HepG2 (cell line): Measurements from ENCODE around the gene MUTYH. TPM values are rescaled to one million over a fixed set of nuclear protein-coding genes. Genes with fewer than 3 reads are reported as not detected.

Experiments used
- ATAC-seq: fragments of 200-7000 bp; cut with Tn5 transposase; 3 replicates; pipeline ENCODE4 v1.9.1; 2020; ENCODE audit warnings: mild to moderate bottlenecking, moderate library complexity
- BruUV-seq: library from RNA; stranded (reverse); fragments of 400-500 nt; replicated peaks from 2 replicates; lab custom pipeline; 2021; lab: Mats Ljungman, UMichigan
- CTCF ChIA-PET: fragments of 300-600 bp; formaldehyde crosslinking; extraction: SDS; loops from one replicate; lab custom pipeline; 2021; ENCODE audit warnings: low total read pairs, inconsistent platforms, low intra/inter-chr PET ratio; lab: Yijun Ruan, JAX
- POLR2A ChIA-PET: fragments of 350-600 bp; sonication (Branson Sonifier 250); formaldehyde crosslinking; loops from one replicate; lab custom pipeline; 2020; ENCODE audit warnings: antibody characterized with exemption, inconsistent platforms; lab: Yijun Ruan, JAX
- DNase-seq: peaks from one replicate; pipeline ENCODE4 v3.0.0-alpha.2; 2015; ENCODE audit warnings: low spot score
- FAIRE-seq: peaks from 3 replicates; lab custom pipeline; 2011; peaks lifted over from hg19 to GRCh38; lab: Jason Lieb, UNC
- H2AFZ ChIP-seq: one replicate; pipeline ENCODE4 v1.6.1; 2011; ENCODE audit warnings: low read length, inconsistent platforms
- H3K27ac ChIP-seq: fragments of 300-600 bp; 3 replicates; pipeline ENCODE4 v1.8.0; 2011; ENCODE audit warnings: mixed run types, mild to moderate bottlenecking, mixed read lengths, low read length, inconsistent platforms; ENCODE audit not compliant: insufficient read depth; ENCODE audit errors: extremely low read length
- H3K27me3 ChIP-seq, 2 experiments: fragments of 200-600 bp in 1 of 2; 2 replicates in 1 of 2; 3 replicates in 1 of 2; pipeline versions ENCODE4 v1.6.0 to v1.8.0; 2011; ENCODE audit warnings: low read length in 2 of 2, mild to moderate bottlenecking in 2 of 2, moderate library complexity in 2 of 2, inconsistent platforms in 1 of 2; ENCODE audit not compliant: insufficient read depth in 2 of 2, control insufficient read depth in 1 of 2
- H3K36me3 ChIP-seq, 2 experiments: fragments of 200-600 bp in 1 of 2; replicated peaks in 1 of 2; 2 replicates in 1 of 2; 3 replicates in 1 of 2; pipeline versions ENCODE4 v1.5.1 to v1.8.0; 2011; ENCODE audit warnings: low read length in 2 of 2, inconsistent platforms in 1 of 2; ENCODE audit not compliant: insufficient read depth in 2 of 2, control insufficient read depth in 1 of 2
- H3K4me1 ChIP-seq: 2 replicates; pipeline ENCODE4 v1.5.1; 2012; ENCODE audit warnings: low read length, inconsistent platforms; ENCODE audit not compliant: insufficient read depth
- H3K4me2 ChIP-seq: 2 replicates; pipeline ENCODE4 v1.6.0; 2011; ENCODE audit warnings: low read depth, low read length, inconsistent platforms
- H3K4me3 ChIP-seq, 3 experiments: fragments of 200-600 bp in 1 of 3; sonication (generic), shearing (Covaris generic) in 1 of 3; replicated peaks in 1 of 3; 2 replicates each; pipeline ENCODE4 v1.5.1; 2011 to 2016; ENCODE audit warnings: low read length in 3 of 3, inconsistent platforms in 2 of 3, low read depth in 2 of 3, mild to moderate bottlenecking in 2 of 3, control low read depth in 1 of 3, mixed read lengths in 1 of 3; ENCODE audit not compliant: insufficient read depth in 1 of 3
- H3K79me2 ChIP-seq: one replicate; pipeline ENCODE4 v1.6.1; 2011; ENCODE audit warnings: low read length, inconsistent platforms; ENCODE audit not compliant: insufficient read depth
- H3K9ac ChIP-seq: 2 replicates; pipeline ENCODE4 v1.6.0; 2011; ENCODE audit warnings: mild to moderate bottlenecking, low read depth, low read length, inconsistent platforms; ENCODE audit not compliant: insufficient read depth
- H3K9me3 ChIP-seq: 2 replicates; pipeline ENCODE4 v1.5.1; 2012; ENCODE audit warnings: mild to moderate bottlenecking, low read length
- H4K20me1 ChIP-seq: 2 replicates; pipeline ENCODE4 v1.6.0; 2011; ENCODE audit warnings: inconsistent platforms, mild to moderate bottlenecking, low read length, moderate library complexity; ENCODE audit not compliant: insufficient read depth
- ADNP ChIP-seq: sonication (generic); formaldehyde crosslinking; IDR thresholded peaks from 2 replicates; pipeline ENCODE4 v1.4.0; 2020; ENCODE audit warnings: missing genetic modification reagents
- MAFF ChIP-seq: IDR thresholded peaks from 2 replicates; pipeline ENCODE4 v1.6.1; 2011; ENCODE audit warnings: low read depth, low read length, improper control_type of control experiment
- MAFK ChIP-seq, 2 experiments: IDR thresholded peaks in 1 of 2; conservative IDR thresholded peaks in 1 of 2; 2 replicates each; pipeline ENCODE4 v1.6.1; 2011; ENCODE audit warnings: improper control_type of control experiment in 2 of 2, low read length in 2 of 2
- NFIB ChIP-seq: sonication (generic); formaldehyde crosslinking; IDR thresholded peaks from 2 replicates; pipeline ENCODE4 v1.9.0; 2021; ENCODE audit warnings: missing genetic modification reagents, mild to moderate bottlenecking, borderline replicate concordance
- POLR2AphosphoS5 ChIP-seq: IDR thresholded peaks from 2 replicates; pipeline ENCODE4 v1.6.1; 2012; ENCODE audit warnings: low read depth, low read length
- whole genome bisulfite sequencing: methylation state at CpG from one replicate; pipeline ENCODE4 v1.1.6; 2017; ENCODE audit warnings: low lambda C conversion rate; 5-methylcytosine and 5-hydroxymethylcytosine counted together
- in situ Hi-C: cut with HindIII; loops from 2 replicates; pipeline ENCODE4 v1.10.0; 2017; ENCODE audit warnings: low pct_unique_long_range_greater_than_20kb; ENCODE audit not compliant: extremely low pct_ligation_motif_present
- intact Hi-C: fragments of 100-400 bp; cut with micrococcal nuclease; formaldehyde crosslinking; loops from one replicate; pipeline ENCODE4 v1.10.0; 2022; ENCODE audit not compliant: unreplicated experiment
- polyA plus RNA-seq, 8 experiments: library from polyadenylated mRNA; depleted of rRNA in 3 of 8; stranded (reverse) in 7 of 8; unstranded in 1 of 8; fragments of >200 nt; fragmentation: Illumina TruSeq in 4 of 8; extraction: Trizol in 4 of 8; gene quantifications; 2 replicates each; pipeline versions ENCODE4 v1.2.1 to v1.2.3, GENCODE V29; 2011 to 2016; ENCODE audit warnings: low read depth in 4 of 8, missing spikeins in 1 of 8, mixed read lengths in 1 of 8; ENCODE audit not compliant: insufficient read depth in 1 of 8
- total RNA-seq, 5 experiments: library from RNA; depleted of rRNA; stranded (reverse); fragments of >200 nt; fragmentation: Illumina TruSeq; extraction: Trizol; gene quantifications; 2 replicates each; pipeline ENCODE4 v1.2.3, GENCODE V29; 2016; ENCODE audit warnings: low read depth in 1 of 5
- TF ChIP-seq, protein P1 (sequence below): sonication (generic); formaldehyde crosslinking; IDR thresholded peaks from 2 replicates; pipeline ENCODE4 v1.5.1; 2020; ENCODE audit warnings: mild to moderate bottlenecking, missing genetic modification reagents

MUTYH gene
- total and polyA plus RNA-seq, 2 of the 13 experiments (the other 11 are each of a cell fraction or from before 2014, with no cell fraction given): 16.3 to 17.1 TPM

- CTCF ChIA-PET: no interaction called here
- POLR2A ChIA-PET: interaction anchor here (0.8 to 2.8 kb wide), 3 partner anchors 9 to 25 kb away, joined by 3 to 9 read pairs (median 4); partner anchors contain the start of genes MUTYH and TOE1
- peak; percentile 55; the same call in 1 of the 2 replicates for TF ChIP-seq MAFF
- no peak for TF ChIP-seq POLR2AphosphoS5
- no peak for TF ChIP-seq ADNP (CRISPR knock-in tag)
- TF ChIP-seq, protein P1, sequence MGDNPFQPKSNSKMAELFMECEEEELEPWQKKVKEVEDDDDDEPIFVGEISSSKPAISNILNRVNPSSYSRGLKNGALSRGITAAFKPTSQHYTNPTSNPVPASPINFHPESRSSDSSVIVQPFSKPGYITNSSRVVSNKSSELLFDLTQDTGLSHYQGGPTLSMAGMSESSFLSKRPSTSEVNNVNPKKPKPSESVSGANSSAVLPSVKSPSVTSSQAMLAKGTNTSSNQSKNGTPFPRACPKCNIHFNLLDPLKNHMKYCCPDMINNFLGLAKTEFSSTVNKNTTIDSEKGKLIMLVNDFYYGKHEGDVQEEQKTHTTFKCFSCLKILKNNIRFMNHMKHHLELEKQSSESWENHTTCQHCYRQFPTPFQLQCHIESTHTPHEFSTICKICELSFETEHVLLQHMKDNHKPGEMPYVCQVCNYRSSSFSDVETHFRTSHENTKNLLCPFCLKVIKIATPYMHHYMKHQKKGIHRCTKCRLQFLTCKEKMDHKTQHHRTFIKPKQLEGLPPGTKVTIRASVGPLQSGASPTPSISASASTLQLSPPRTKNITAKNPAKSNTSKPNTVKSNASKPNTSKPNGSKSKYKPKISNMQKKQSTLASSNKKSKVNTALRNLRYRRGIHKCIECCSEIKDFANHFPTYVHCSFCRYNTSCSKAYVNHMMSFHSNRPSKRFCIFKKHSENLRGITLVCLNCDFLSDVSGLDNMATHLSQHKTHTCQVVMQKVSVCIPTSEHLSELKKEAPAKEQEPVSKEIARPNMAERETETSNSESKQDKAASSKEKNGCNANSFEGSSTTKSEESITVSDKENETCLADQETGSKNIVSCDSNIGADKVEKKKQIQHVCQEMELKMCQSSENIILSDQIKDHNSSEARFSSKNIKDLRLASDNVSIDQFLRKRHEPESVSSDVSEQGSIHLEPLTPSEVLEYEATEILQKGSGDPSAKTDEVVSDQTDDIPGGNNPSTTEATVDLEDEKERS: no peak
- TF ChIP-seq NFIB: no peak
- TF ChIP-seq MAFK (conservative IDR thresholded peaks at IDR 0.05 in 1 of 2, IDR thresholded peaks at IDR 0.05 in 1 of 2; ENCODE audit: low read length in 2 of 2): peak; percentile 45 to 71; a peak in 3 of 4 replicates
- no TSS peak for BruUV-seq
- 44% methylated on average over 3 of the region's 3 CpGs for WGBS
- no peak overlapping the region for H3K27ac ChIP-seq
- no peak overlapping the region for H3K4me2 ChIP-seq
- H3K79me2 ChIP-seq: no peaks in the 10 kb centered on the region
- no peaks in the 10 kb centered on the region for H3K9me3 ChIP-seq
- no peak overlapping the region for H3K4me3 ChIP-seq
- no peak overlapping the region for H2AFZ ChIP-seq
- intact Hi-C loops (no loop called here), in situ Hi-C loops (no loop called here)
- no peaks in the 10 kb centered on the region for H3K36me3 ChIP-seq
- DNase-seq (no peak), FAIRE-seq (no peak), ATAC-seq (no peak)
- H3K4me1 ChIP-seq: peaks cover 6% of the 10 kb centered on the region
- H3K9ac ChIP-seq: no peak overlapping the region
- peaks cover 0 to 2% of the 10 kb centered on the region in 2 experiments; a peak in 1 of 5 replicates for H3K27me3 ChIP-seq
- no peaks in the 10 kb centered on the region for H4K20me1 ChIP-seq
Measured at GRCh38 chr1:45314266-45314665, 26.0 kb downstream of the MUTYH start.
